LNCaP clone FGC (cell line): Measurements from ENCODE around the gene CARS1.
A peak's percentile ranks its signal among the peaks of the same experiment; 100 is the strongest.

ENCODE experiments used
- DNase-seq: peaks from one replicate; pipeline ENCODE4 v3.0.0-alpha.2; 2011; ENCODE audit warnings: low read depth
- H3K4me3 ChIP-seq: 2 replicates; pipeline ENCODE4 v1.5.1; 2011; ENCODE audit warnings: mild to moderate bottlenecking, low read depth, low read length, control low read depth
- TF ChIP-seq, protein P1 (sequence below): IDR thresholded peaks from 2 replicates; pipeline ENCODE4 v1.5.1; 2012; ENCODE audit warnings: mild to moderate bottlenecking; ENCODE audit not compliant: control insufficient read depth, insufficient read depth; ENCODE audit errors: extremely low read depth

CARS1 gene

DNA sequence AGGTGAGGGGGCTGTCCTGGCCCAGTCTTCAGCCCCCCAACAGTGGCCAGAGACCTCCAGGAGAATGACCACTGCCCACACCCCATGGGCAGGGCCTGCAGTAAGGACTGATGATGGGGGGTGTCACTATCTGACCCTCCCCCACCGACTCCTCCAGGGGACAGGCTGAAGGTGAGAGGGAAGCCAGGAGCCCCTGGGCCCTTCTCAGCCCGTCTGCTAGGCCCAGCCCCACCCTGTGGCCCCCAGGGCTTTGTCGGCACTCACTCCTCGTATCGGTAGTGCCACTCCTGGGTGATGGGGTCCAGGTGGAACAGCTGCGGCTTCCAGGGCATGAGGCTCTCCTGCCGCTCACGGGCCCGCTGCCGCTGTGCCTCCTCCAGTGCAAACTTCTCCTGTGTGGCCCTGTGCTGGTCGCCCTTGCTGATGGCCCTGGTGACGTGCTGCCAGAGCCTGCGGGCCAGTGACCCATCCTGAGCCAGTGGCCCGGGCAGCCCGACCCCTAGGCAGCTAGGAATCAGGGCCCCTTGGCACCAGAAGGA, 35.4 kb upstream of the CARS1 start:
- TF ChIP-seq, protein P1, sequence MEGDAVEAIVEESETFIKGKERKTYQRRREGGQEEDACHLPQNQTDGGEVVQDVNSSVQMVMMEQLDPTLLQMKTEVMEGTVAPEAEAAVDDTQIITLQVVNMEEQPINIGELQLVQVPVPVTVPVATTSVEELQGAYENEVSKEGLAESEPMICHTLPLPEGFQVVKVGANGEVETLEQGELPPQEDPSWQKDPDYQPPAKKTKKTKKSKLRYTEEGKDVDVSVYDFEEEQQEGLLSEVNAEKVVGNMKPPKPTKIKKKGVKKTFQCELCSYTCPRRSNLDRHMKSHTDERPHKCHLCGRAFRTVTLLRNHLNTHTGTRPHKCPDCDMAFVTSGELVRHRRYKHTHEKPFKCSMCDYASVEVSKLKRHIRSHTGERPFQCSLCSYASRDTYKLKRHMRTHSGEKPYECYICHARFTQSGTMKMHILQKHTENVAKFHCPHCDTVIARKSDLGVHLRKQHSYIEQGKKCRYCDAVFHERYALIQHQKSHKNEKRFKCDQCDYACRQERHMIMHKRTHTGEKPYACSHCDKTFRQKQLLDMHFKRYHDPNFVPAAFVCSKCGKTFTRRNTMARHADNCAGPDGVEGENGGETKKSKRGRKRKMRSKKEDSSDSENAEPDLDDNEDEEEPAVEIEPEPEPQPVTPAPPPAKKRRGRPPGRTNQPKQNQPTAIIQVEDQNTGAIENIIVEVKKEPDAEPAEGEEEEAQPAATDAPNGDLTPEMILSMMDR = no peak
- DNase-seq = no peak
- H3K4me3 ChIP-seq = no peak overlapping the region

DNA sequence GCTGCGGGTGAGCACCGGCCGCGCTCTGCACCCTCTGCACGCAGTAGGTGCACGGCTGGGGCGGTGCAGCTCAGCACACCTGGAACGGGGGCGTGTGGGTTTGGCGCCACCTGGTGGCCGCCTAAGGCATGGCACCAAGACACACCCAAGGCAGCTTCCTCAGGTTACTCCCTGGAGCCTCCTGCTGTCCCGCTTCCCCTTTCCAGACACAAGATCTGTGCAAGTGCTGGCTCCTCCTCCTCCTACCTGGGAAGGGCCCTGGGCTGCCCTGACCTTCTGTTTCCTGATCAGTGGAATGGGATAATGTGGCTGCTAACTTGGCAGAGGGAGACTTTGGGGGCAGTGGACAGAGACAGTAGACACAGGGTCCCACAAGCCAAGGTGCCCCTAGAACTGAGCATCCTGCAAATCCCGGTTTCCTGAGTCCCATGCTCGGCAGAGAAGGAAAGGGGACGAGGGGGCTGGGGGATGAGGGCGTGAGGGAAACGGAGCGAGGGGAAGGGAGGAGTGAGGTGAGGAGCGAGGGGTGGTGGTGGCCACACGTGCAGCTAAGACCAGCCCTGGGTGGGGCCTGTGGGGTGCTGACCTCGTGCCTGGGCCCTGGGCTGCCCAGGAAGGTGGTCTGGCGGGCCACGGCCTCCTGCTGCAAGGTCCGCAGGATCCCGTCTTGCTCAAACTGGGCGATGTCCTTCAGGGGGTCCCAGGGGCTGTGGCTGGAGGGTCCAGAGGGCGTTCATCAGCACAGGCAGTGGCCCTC, 34.8 kb upstream of the CARS1 start:
- H3K4me3 ChIP-seq = no peak overlapping the region
- peak; percentile 42 for DNase-seq
- TF ChIP-seq, protein P1 = peak; percentile 96

DNA sequence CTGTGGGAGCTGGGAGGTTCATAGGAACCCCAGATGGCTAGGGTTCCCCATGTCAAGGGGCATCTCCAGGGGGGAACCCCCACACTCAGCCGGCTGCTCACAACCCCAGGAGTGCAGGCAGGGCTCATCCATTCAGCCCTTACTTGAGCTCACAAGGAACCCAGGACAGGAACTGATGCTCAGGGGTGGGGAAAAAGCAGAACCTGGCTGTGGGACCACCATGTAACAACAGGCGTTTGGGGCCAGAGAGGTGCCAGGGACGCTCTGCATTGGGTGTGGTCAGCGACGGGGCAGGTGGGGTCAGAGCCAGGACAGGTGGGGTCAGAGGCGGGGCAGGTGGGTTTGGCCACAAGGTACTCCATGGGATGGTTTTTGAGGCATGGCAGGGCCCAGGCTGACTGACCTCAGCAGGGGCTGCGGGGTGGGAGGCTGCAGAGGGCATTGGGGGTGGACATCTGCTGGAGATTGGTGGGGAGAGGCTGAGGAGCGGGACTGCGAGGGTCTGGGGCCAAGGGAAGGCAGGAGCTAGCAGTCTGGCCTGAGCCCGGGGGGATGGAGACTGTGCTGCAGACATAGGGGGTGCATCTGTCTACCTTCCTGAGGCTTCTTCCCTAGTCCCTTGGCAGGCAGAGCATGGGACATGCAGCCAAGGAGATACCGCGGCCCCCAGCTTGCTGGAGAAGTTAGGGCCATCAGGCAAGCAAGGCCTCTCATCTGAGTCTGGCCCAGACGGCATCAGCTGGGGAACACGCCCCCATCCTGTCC, 34.0 kb upstream of the CARS1 start:
- DNase-seq = no peak
- TF ChIP-seq, protein P1 = no peak
- no peak overlapping the region for H3K4me3 ChIP-seq

DNA sequence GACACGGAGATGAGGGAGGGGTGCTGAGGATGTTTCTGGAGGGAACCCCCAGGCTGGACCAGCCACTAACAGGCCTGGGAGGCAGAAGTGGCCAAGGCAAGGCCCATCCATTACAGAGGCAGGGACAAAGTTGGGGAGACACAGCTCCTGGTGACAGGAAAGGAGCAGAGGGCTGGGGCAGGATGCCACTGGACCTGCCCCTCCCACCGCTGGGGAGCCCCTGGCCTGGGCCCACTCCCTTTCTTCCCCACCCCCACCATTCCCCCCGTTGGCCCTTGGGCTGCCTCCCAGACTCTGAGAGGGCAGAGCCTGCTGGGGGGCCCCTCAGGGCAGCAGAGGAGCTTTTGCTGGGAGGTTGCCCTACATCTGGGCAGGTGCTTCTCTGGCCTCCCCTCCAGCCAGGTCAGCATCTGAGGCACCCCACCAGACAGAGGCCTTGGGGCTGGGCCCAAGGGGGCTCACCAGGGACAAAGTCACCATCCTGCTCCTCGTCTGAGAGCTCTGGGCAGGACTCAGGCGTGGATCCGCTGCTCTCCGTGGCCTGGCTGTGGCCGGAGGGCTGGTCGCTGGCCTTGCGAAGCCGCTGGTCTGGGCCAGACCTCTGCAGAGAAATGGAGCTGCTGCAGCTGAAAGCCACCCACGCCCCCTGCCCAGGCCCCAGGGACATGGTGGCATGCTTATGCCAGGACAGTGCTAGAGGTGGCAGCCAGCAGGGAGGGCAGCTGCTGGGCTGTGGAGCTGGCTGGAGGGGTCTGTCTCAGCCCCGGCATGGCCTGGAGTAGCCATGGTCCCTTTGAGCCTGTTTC, 33.1 kb upstream of the CARS1 start:
- DNase-seq = no peak
- TF ChIP-seq, protein P1 = no peak
- H3K4me3 ChIP-seq = no peak overlapping the region

DNA sequence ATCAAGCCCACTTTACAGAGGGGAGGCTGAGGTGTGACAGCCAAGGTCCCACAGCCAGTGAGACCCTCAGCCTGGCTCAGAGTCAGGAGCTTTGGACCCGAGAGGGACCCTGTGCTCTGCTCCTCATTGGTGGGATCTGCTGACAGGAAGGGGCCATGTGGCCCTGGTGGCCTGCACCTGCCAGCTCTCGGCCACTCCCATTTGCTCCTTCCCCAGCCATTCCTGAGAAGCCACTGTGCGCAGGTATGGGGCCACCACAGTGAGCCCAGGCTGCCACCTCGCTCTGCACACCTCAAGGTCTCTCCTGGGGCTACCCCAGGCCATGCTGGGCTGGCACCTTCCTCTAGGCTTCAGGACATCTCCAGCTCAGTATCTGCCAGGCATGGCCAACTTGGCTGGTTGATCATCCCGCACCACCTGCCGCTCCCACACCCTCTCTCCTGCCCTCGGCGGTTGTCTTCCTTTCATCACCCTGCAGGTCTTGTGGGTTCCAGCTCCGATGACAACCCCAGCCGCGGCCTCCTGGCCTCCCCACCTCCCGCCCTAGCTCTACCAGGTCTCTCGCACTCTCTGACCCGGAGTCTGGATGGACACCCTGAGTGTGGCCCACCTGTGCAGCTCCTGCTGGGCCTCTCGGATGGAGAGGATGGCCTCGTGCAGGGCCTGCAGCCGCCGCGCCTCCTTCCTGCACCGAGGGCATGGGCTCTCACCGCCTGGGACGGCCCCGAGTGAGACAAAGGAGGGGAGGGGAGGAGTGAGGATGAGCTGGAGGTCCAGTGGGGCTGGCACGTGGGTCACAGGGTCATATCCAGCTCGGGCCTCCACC, 32.2 kb upstream of the CARS1 start:
- TF ChIP-seq, protein P1 = no peak
- H3K4me3 ChIP-seq = no peak overlapping the region

DNA sequence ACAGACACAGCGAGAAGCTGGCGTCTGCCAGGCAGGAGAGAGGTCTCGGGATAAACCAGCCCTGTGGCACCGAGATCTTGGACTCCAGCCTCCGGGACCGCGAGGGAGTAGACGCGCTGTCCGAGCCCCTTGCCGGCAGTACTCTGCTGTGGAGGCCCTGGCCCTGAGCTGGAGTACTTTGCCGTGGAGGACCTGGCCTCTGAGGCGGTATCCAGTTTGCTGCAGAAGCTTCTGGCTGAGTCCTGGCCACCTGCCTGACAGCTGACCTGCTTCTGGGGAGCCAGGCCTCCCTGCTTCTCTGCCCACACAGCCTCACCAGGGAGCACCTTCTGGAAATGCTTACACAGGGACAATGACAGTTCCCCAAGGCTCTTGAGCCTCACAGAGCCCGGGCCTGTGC, 31.6 kb upstream of the CARS1 start:
- H3K4me3 ChIP-seq = no peak overlapping the region
- TF ChIP-seq, protein P1 = no peak
- no peak for DNase-seq

More for the DNA sequence above, 32.2 kb upstream of the CARS1 start:
- no peak for DNase-seq
